Body of pancreas (tissue), 4 donors: ENCODE data around the gene ZNF521. TPM values are rescaled to one million over a fixed set of nuclear protein-coding genes. Genes with fewer than 3 reads are reported as not detected.

ENCODE experiments used
- ATAC-seq: fragments of 150-250 bp; one replicate; pipeline ENCODE4 v1.9.1; 2016
- DNase-seq, 4 donors: peaks; one replicate each; pipeline ENCODE4 v3.0.0-alpha.2; 2019
- H3K27ac ChIP-seq, 4 donors: fragments of 200-600 bp; sonication (generic); 1 replicate in 3 of 4; 2 replicates in 1 of 4; pipeline versions ENCODE4 v1.5.1 to v1.6.1; 2016 to 2019; ENCODE audit warnings: mild to moderate bottlenecking in 1 of 4, mixed read lengths in 1 of 4, moderate library complexity in 1 of 4
- H3K27me3 ChIP-seq, 2 donors: fragments of 200-600 bp; sonication (generic); one replicate each; pipeline ENCODE4 v1.6.0; 2016; ENCODE audit warnings: mild to moderate bottlenecking in 1 of 2
- H3K36me3 ChIP-seq, 2 donors: fragments of 200-600 bp; sonication (generic); replicated peaks in 1 of 2; 2 replicates each; pipeline ENCODE4 v1.5.1; 2016; ENCODE audit warnings: low read depth in 2 of 2; ENCODE audit not compliant: insufficient read depth in 1 of 2
- H3K4me1 ChIP-seq: fragments of 200-600 bp; sonication (generic); one replicate; pipeline ENCODE4 v1.6.0; 2016
- H3K4me3 ChIP-seq, 2 donors: fragments of 200-600 bp; sonication (generic); 1 replicate in 1 of 2; 2 replicates in 1 of 2; pipeline ENCODE4 v1.5.1; 2016 to 2019
- H3K9me3 ChIP-seq, 3 donors: fragments of 200-600 bp; sonication (generic); 1 replicate in 2 of 3; 2 replicates in 1 of 3; pipeline ENCODE4 v1.5.1; 2016
- POLR2A ChIP-seq, 3 donors: fragments of 450-650 bp; IDR thresholded peaks; one replicate each; pipeline ENCODE4 v1.6.1; 2016; ENCODE audit warnings: antibody characterized with exemption in 3 of 3, mild to moderate bottlenecking in 2 of 3
- WGBS, 2 donors: methylation state at CpG; one replicate each; pipeline ENCODE4 v1.1.5; 2017; 5-methylcytosine and 5-hydroxymethylcytosine counted together
- intact Hi-C: fragments of 100-400 bp; cut with DNase I; formaldehyde crosslinking; loops from one replicate; pipeline ENCODE4 v1.15.1; 2023
- total RNA-seq, 2 donors: library from RNA; depleted of rRNA; stranded (reverse); fragments of >200 nt; gene quantifications; one replicate each; pipeline ENCODE4 v1.1.0, GENCODE V29; 2016
- TF ChIP-seq, protein P1 (sequence below), 7 experiments: fragments of 450-650 bp in 4 of 7; fragments of 200-600 bp in 3 of 7; sonication (generic) in 3 of 7; IDR thresholded peaks; one replicate each; pipeline ENCODE4 v1.5.1; 2016 to 2019; ENCODE audit warnings: antibody characterized with exemption in 7 of 7

The ZNF521 gene
- total RNA-seq, 2 donors from 2014 or later: 3.3 to 17.4 TPM

DNA sequence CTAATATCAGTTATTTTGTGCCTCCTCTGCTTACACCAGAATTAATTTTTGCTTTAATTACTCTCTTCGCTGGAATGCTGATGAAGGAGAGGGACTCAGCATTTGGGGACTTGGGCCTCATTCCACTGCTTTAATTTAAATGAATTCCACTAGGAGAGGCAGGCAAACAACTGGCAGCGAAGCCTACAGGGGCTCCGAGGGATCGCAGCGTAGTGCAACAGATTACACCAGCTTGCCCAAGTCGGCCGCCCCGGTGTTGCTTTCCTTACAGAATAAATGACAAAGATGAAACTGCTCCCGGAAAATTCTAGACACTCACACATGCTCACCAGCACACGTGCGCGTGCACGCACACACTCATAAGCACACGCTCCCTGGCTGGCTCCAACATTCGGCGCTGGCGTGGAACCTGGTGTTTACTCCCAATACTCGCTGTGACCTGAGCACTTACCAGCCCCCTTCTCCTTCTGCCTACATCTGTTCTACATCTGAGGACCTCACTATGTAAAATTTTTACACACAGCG, 175.4 kb downstream of the ZNF521 start:
- WGBS, 2 donors: 85 to 86% methylated on average over 19 of the region's 19 CpGs
- Histone ChIP-seq H3K27ac (no peak overlapping the region), H3K4me3 (no peak overlapping the region), H3K36me3 (no peaks in the 10 kb centered on the region), H3K9me3 (no peaks in the 10 kb centered on the region), H3K4me1 (no peaks in the 10 kb centered on the region), H3K27me3 (no peaks in the 10 kb centered on the region)
- intact Hi-C loops: no loop called here
- TF ChIP-seq POLR2A (IDR thresholded peaks at IDR 0.05): no peak
- TF ChIP-seq, protein P1, sequence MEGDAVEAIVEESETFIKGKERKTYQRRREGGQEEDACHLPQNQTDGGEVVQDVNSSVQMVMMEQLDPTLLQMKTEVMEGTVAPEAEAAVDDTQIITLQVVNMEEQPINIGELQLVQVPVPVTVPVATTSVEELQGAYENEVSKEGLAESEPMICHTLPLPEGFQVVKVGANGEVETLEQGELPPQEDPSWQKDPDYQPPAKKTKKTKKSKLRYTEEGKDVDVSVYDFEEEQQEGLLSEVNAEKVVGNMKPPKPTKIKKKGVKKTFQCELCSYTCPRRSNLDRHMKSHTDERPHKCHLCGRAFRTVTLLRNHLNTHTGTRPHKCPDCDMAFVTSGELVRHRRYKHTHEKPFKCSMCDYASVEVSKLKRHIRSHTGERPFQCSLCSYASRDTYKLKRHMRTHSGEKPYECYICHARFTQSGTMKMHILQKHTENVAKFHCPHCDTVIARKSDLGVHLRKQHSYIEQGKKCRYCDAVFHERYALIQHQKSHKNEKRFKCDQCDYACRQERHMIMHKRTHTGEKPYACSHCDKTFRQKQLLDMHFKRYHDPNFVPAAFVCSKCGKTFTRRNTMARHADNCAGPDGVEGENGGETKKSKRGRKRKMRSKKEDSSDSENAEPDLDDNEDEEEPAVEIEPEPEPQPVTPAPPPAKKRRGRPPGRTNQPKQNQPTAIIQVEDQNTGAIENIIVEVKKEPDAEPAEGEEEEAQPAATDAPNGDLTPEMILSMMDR (IDR thresholded peaks at IDR 0.05): no peak
- no peak for DNase-seq
- no peak for ATAC-seq

DNA sequence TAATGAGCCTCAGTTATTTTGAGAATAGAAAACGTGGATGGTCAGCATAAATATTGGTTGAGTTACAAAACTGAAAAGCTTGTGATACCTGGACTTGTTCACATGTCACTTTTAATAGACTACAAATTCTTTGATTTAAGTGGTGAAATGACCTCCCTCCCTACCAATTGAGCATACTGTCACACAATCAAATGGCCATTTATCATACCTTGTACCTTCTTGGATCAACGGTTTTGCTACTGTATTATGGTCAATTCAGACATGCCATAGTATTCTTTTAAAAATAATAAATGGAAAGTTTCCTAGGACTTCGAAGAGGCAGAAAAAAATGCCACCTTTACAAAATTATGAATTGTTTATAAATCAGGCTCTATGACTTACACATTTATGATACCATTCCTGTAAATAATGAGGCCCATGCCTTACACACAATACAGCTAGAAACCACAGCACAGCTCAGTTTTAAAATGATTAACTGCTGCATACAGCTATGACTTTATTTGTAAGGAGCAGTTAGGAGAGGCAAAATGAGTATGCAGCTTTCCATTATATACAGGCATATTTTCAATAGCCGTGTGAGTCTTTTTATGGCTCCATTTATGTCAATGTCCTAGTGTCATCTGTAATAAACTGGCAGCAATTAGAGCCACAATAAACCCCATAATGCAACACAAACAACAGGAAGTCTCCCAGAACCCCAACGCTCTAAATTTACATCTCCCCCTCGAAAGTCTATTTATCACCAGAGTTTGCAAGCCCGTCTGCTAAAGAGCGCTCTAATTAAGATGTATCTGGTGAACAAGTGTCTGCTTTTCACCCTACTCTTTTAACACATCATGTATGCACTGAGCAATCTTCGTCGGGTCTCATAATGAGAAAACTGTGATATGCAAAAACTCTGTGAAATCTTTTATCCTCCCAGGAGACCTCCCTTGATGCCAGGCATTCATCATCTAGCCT, 176.1 kb downstream of the ZNF521 start:
- no peak overlapping the region for H3K4me3 ChIP-seq
- H3K27me3 ChIP-seq: no peaks in the 10 kb centered on the region
- no peaks in the 10 kb centered on the region for H3K36me3 ChIP-seq
- TF ChIP-seq, protein P1 (IDR thresholded peaks at IDR 0.05): no peak
- TF ChIP-seq POLR2A (IDR thresholded peaks at IDR 0.05): no peak
- DNase-seq: no peak
- 57 to 64% methylated on average over 10 of the region's 10 CpGs for WGBS, 2 donors
- no peaks in the 10 kb centered on the region for H3K9me3 ChIP-seq
- H3K27ac ChIP-seq: no peak overlapping the region
- no peaks in the 10 kb centered on the region for H3K4me1 ChIP-seq
- intact Hi-C loops: no loop called here
- no peak for ATAC-seq

DNA sequence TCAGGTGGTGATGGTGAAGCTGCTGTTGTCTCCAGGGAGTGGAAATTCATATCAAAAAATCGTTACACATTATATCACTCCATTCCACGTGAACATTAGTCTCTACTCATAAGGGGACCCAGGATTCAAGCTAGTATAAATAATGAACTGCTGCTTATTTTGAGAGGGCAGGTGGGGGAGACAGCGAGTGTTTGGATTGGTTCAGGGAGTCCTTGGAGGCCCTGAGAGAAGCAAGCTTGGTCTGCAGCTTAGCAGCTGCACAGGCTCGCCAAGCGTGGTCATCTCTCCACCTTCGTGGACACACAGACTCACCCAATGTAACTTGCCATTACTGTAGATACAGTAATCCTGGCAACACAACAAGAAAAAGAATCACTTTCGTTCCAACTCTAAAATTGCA, 177.6 kb downstream of the ZNF521 start:
- Histone ChIP-seq H3K9me3 (no peaks in the 10 kb centered on the region), H3K4me3 (no peak overlapping the region), H3K27ac (no peak overlapping the region), H3K36me3 (no peaks in the 10 kb centered on the region), H3K4me1 (no peaks in the 10 kb centered on the region), H3K27me3 (no peaks in the 10 kb centered on the region)
- no peak for DNase-seq
- ATAC-seq: no peak
- WGBS, 2 donors: 57 to 63% methylated on average over 7 of the region's 7 CpGs
- no peak for TF ChIP-seq POLR2A (IDR thresholded peaks at IDR 0.05)
- TF ChIP-seq, protein P1 (IDR thresholded peaks at IDR 0.05): no peak
- intact Hi-C loops: no loop called here

DNA sequence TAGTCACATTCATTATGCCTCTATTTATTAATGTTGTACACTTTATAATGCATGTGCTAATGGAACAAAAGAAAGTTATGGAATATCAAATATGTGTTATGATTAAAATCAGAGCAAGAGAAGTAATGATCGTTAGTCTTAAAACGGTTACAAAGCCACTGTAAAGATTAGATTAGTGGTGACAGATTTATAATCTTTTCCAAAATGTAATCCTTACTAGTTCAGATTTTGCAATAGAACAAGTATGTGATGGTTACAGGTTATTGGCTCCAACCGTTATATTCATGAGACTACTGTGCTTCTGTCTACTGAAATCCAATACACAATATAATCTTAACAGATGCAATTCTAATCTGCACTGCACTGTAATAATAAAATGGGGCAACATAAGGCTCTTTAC, 180.6 kb downstream of the ZNF521 start:
- H3K4me1 ChIP-seq: no peaks in the 10 kb centered on the region
- ATAC-seq: no peak
- no peaks in the 10 kb centered on the region for H3K9me3 ChIP-seq
- H3K36me3 ChIP-seq: no peaks in the 10 kb centered on the region
- 46 to 48% methylated on average over 3 of the region's 3 CpGs for WGBS, 2 donors
- no peak for TF ChIP-seq POLR2A (IDR thresholded peaks at IDR 0.05)
- TF ChIP-seq, protein P1 (IDR thresholded peaks at IDR 0.05): no peak
- DNase-seq: no peak
- H3K27ac ChIP-seq: no peak overlapping the region
- no peaks in the 10 kb centered on the region for H3K27me3 ChIP-seq
- no peak overlapping the region for H3K4me3 ChIP-seq
- intact Hi-C loops: no loop called here
